Fibroblast of upper back skin (primary cell): ENCODE results near the gene ZMYM5.
"Not testable (repeated sequence)": the region's sequence is repeated elsewhere in the genome, so short reads cannot be mapped to it uniquely, and the experiment has no call there.

Source experiments
- DNase-seq: peaks from one replicate; pipeline ENCODE4 v3.0.0-alpha.2; 2013

The ZMYM5 gene

DNA sequence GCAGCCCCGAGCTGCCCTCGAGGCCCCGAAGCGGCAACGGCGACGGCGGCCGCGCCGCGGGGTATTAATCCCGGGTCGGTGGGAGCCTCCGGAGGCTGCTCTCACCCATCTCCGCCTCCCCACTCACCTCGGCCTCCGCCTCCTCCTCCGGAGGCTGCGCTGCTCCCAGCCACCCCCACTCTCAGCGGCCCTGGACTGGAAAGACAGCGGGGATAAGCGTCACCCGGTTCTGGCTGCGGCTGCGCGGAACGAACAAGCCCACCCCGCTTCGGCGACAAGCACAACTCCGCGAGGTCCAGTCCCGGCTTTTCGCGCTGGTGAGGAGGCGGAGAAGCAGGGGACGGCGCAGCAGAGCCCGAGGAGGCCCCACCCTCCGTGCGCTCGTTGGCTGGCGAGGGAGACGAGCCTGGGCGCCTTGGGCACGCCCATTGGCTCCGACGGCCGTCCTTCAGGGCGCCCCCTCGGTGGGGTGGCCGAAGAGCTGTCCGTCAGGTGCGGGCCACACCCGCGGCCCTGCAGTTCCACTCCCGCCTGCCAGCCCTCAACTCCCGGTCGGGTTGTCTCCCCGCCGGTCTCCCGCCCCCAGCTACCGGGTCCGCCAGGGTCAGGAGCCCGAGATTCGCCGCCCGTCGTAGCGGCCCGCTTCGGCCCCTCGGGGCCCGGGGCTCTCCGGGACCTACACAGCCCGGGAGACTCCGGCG lies at the start of gene ZMYM5:
ZMYM5 (minus strand) TSS at position 327 of the 701 bp plus-strand sequence. CDS start 11,469 bp downstream, outside the sequence.
- DNase-seq, result peak; percentile 99

DNA sequence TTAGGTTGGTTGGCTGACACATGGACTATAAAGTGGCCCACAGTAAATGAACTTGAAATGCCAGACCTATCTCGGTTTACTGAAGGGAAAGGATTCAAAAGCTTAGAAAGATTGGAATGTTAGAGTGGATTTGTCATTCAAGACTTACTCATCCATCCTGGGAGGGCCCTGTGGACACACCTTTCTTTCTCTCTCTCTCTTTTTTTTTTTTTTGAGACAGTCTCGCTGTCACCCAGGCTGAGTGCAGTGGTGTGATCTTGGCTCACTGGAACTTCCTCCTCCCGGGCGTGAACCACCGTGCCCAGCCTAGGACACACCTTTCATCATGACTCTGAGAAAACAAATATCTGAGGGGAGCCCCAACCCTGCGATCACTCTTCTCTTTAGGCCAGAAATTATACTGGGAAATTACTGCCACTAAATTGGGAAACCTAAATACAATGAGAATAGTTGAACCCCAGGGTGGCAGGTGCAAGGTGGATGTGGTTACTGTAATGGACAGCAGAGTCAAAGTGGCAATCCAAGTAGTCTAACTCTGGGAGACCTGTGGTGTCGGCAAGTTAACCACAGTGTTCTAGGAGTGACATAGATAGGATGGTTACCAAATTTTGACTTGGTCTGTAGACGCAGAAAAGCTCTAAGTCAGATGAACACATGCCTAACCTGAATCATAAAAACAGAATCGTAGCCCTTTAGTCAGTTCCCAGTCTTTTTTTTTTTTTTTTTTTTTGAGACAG lies 47.1 kb upstream of the ZMYM5 start:
- peak; percentile 11 for DNase-seq

DNA sequence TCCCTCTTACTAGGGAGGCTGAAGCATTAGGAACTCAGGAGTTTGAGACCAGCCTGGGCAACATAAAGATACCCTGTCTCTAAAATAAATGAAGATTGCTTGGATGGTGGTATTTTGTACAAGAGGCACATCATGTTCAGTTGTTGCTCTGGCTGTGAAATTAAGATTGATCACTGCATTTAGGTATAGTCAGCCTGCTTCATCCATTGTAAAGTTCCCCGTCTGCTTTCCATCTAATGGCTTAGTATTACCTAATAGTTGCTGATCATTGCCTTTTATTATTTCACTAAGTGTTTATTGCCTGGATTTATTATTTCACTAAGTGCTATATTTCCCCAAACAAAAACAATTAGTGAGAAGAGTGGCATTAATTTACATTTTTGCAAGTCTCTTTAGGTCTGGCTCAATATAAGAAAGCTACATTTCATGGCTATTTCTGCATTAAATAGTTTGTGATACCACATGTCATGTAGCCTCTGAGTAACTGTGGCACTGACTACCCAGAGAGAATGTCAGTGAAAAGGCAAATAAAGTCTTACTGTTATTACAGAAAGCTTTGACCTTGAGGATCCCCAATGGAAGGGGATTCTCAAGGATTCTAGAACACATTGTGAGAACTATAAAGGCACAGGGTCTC lies 45.0 kb upstream of the ZMYM5 start:
- DNase-seq, result no peak

DNA sequence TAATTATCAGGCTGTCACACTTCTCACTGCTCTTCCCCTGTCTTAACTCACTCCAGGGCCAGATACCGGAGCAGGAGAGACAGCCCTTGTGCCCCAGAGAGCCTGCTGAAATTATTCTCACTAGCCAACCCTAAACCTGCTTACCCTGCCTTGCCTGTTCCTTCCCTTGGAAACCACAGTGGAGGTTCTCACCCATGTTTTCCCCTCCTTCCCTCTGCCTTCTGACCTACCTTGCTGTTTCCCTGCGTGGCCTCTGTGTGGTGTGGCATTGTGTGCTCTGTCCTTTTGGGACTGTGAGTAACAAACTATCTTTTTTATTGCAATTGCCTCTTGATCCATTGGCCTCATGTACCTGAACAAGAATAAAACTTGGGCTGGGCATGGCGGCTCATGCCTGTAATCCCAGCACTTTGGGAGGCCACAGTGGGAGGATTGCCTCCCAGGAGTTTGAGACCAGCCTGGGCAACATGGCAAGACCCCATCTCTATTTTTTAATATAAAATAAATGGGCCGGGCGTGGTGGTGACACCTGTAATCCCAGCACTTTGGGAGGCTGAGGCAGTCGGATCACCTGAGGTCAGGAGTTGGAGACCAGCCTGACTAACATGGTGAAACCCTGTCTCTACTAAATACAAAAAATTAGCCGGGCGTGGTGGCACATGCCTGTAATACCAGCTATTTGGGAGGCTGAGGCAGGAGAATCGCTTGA lies 42.2 kb upstream of the ZMYM5 start:
- DNase-seq, result not testable (repeated sequence)

DNA sequence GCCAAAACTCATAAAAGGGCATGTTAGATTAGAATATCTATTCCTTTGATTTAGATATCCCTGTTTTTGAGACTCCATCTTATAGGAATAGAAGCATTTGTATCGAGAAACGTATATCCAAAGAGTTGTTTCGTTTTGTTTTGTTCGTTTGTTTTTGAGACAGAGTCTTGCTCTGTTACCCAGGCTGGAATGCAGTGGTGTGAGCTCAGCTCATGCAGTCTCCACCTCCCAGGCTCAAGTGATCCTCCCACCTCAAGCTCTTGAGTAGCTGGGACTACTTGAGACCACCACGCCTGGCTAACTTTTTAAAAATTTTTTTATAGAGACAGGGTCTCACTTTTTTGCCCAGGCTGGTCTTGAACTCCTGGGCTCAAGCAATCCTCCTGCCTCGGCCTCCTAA lies 26.6 kb upstream of the ZMYM5 start:
- no peak for DNase-seq

DNA sequence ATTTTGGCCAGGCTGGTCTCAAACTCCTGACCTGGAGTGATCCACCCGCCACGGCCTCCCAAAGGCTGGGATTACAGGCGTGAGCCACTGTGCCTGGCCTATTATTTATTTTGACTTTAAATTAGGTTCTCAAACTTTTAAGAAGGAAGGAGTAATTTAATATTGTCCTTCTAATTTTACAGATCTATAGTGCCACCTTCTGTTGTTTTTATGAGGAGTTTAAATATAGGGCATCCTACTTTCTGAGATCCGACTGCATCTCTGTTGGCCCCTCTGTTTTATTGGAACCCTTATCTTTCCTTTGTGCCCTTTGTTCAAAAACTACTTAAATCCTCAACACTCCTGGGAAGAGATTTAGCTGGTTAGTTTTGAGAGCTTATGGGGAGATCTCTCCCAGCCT lies 25.4 kb upstream of the ZMYM5 start:
- peak; percentile 13 for DNase-seq

DNA sequence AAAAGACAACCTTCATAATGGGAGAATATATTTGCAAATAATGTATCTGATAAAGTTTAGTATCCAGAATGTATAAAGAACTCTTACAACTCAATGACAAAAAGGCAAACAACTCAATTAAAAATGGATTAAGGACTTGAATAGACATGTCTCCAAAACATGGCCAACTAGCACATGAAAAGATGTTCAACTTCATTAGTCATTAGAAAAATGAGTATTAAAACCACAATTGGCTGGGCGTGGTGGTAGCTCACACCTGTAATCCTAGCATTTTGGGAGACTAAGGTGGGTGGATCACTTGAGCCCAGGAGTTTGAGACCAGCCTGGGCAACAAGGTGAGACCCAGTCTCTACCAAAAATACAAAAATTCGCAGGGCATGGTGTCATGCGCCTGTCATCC lies 18.8 kb upstream of the ZMYM5 start:
- DNase-seq, result no peak

DNA sequence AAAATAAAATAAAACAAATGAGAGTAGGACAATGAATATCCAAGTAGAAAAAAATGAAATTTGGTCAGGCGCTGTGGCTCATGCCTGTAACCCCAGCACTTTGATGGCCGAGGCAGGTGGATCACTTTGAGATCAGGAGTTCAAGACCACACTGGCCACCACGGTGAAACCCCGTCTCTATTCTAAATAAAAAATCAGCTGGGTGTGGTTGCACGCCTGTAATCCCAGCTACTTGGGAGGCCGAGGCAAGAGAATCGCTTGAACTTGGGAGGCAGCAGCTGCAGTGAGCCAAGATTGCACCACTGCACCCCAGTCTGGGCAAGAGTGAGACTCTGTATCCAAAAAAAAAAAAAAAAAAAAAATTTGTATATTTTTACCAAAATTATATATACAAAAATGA lies 18.2 kb upstream of the ZMYM5 start:
- no peak for DNase-seq

DNA sequence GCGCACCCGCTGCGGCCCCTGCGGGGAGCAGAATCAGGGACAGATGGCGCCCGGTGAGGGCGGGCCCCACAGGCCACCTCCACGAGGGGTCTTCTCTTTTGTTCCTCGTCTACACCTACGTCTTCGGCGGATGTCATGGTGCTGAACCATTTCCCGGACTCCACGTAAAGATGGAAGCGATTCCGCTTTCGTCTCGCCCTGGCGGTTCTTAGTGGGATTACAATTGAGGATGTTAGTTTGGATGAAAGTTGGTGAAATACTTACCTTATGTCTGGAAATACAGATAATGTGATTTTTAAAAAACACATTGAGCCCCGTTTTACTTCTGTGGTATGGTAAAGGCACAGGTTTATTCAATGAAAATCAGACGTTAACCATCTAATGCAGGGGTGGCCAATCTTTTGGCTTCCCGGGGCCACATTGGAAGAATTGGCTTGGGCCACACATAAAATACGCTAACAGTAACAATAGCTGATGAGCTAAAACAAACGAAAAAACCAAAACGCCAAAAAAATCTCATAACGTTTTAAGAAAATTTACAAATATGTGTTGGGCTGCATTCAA lies 1.4 kb upstream of the ZMYM5 start:
- DNase-seq, result peak; percentile 69

DNA sequence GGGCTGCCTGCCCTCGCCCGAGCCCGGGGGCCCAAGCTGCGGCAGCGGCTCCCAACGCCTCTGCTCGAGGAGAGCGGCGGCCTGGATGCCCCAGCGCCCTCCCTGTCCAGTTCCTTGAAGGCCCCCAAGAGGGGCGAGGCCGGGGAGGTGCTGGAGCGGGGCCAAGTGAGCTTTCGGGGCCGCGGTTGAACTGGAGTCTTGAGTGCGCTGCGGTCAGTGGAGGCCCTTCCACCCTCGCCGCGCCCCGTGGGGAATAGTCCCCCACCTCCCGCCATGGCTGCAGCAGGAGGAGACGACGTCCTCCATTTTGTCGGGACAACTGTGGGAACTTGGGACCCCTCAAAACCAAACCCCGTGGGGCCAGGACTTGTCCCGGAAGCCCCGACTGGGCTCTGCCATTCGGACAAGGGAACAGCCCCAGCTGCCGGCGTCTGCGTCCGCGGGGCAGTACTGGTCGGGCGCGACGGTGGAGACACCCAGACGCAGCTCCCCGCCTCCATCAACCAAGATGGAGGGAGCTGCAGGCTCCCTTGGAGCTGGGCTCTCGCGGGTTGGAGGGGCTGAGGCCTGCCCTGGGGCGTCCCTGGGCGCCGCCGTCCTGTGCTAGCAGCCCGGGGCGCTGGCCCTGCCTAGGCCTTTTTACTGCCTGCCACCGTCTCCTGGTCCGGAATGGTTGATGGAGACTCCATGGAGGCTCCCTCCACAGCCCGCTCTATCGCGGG lies 736 bp upstream of the ZMYM5 start:
- peak; percentile 70 for DNase-seq

DNA sequence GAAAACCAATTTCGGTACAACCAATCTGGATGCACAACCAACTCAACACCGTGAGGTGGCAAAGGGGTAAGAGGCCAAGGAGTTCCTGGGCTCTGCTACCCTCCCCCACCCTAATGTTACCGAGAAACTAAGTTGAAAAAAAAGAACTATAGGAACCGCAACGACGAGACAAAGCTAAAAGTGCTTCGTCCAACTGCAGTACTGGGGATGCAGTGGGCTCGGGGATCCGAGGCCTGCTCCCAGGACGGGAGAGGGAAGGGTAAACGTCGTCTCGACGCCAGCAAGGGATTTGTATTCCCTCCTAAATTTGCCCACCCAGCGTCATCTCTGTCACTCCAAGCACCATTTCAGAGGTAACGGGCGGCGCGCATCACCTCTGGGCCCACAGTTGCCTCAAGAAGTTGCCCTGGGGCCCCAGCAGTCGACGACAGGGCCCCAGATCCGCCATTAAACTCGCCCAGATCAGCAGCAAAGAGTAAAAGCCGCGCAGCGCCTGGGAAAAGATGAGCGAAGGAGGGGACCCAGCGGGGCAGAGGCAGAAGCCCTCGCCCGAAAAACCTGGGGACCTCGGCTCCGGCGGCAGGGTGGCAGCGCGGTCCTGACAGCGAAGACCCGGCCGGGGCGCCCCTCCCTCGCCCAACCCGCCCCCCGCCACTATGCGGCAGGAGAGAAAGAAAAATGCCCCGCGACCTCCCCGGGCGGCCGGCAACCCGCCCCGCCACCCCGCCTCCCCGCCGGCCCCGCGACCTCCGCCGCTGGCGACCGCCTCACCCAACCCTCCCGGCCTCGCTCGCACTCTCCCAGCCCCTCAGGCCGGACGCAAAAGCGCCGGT lies 752 bp downstream of the ZMYM5 start:
- DNase-seq, result peak; percentile 14

DNA sequence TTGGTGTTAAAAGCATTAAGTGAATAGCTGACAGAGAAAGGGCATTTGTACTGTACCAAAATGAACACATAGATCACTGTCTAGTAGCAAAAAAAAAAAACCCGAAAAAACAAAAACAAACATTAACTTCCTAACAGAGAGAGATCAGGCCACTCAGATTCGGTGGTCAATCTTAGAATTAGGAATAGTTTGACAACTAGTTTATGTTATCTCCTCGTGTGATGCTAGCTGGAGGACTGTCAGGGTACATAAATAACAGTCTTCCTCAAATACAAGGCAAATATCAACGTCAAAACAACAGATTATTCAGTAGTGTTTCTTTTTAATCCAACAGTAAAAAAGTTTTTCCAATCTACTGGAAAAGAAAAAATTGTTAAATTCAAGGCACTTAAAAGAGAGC lies 1.7 kb downstream of the ZMYM5 start:
- DNase-seq, result no peak

DNA sequence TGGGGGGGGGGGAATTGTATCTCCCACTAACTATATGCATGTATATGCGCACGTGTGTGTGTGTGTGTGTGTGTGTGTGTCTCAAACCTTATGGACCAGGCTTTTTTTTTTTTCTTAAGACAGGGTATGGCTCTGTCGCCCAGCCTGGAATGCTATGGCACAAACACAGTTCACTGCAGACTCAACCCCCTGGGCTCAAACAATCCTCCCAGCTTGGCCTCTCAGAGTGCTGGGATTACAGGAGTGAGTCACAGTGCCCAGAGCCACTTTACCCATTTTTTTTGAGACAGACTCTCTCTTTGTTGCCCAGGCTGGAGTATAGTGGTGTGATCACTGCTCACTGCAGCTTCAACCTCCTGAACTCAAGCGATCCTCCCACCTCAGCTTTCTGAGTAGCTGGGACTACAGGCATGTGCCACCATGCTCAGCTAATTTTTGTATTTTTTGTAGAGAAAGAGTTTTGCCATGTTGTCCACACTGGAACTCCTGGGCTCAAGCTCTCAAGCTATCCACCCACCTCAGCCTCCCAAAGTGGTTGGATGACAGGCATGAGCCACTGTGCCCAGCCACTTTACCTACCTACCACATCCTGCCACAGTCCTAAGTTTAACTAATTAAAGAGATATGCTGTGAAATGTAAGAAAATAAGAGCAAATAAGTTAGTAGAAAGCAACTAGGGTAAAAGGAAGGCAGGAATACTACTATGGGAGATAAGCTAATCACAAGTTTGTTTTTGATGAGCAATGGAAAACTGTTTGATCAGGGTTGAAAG lies 2.4 kb downstream of the ZMYM5 start:
- DNase-seq, result peak; percentile 55

DNA sequence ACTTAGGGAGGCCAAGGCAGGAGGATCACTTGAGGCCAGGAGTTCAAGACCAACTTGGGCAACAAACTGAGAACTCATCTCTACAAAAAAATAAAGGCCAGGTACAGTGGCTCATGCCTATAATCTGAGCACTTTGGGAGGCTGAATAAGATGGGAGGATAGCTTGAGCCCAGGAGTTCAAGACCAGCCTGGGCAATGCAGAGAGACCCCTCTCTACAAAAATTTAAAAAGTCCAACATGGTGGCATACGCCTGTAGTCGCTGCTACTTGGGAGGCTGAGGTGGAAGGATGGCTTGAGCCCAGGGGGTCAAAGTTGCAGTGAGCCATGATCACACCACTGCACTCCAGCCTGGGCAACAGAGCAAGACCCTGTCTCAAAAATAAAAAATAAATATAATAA lies 5.8 kb downstream of the ZMYM5 start:
- DNase-seq, result not testable (repeated sequence)

DNA sequence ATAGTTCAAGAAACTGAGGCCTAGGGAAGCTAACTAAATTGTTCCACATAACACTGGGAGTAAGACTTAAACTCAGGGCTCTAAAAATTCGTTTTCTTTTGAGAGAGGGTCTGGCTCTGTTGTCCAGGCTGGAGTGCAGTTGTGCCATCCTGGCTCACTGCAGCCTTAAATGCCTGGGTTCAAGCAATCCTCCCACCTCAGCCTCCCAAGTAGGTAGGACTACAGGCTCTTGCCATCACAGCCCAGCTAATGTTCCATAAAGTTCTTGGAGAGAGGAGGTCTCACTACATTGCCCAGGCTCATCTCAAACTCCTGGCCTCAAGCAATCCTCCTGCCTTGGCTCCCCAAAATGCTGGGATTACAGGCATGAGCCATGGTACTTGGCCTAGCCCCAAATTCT lies 10.7 kb downstream of the ZMYM5 start:
- no peak for DNase-seq

DNA sequence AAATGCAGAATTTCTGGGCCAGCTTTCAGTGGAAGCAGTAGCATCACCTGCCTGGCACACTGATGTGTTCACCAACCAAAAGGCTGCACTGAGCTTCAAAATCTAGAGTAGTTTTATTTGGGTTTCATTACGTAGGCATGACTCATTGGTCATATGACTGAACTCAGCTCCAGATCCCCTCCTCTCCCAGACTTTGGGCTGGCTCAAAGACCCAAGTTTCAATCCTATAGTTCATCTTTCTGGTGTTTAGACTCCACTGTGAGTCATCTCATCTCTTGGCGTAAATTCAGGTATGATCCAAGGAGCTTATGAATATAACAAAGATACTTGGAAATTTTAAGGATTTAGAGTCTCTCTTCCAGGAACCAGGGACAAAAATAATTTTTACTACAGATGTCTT lies 17.7 kb downstream of the ZMYM5 start:
- peak; percentile 98 for DNase-seq

DNA sequence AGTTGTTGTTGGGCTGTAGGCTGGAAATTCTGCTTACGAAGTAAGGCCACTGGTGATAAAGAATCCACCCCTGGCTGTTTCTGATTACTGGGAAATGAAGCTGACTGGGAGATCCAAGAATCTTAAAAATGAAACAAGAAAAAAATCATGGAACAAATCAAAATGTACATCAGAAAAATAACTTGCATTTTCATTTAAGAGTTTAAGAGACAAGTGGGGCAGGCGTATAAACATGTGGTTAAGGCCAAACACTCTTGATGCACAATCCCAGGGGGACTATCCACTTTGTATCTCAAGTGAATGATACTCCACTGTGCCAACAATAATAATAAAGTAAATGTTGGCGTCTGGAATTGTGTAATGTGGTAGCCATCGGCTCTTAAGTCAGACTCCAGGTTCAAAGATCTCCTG lies 24.6 kb downstream of the ZMYM5 start:
- DNase-seq, result peak; percentile 84

DNA sequence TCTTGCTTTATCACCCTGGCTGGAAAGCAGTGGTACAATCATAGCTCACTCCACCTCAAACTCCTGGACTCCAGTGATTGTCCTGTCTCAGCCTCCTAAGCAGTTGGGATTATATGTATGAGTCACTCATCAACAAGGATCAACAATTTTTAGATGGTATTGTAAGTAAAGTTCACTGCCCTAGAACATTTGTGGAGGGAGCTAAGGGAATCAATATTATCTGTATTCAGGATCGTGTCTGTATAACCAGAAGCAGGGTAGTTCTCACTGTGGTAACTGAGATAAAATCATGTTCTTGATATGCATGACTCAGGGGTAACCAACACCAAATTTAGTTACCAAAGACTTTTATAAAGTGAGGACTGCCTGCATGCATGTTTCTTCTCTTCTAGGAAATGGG lies 27.0 kb downstream of the ZMYM5 start:
- DNase-seq, result no peak

DNA sequence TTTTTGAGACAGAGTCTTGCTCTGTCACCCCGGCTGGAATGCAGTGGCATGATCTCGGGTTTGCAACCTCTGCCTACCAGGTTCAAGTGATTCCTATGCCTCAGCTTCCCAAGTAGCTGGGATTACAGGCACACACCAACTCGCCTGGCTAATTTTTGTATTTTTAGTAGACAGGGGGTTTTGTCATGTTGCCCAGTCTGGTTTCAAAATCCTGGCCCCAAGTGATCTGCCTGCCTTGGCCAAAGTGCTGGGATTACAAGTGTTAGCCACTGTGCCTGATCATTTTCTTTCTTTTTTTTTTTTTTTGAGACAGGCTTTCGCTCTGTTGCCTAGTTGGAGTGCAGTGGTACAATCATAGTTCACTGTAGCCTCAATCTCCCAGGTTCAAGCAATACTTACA lies 28.7 kb downstream of the ZMYM5 start:
- no peak for DNase-seq

DNA sequence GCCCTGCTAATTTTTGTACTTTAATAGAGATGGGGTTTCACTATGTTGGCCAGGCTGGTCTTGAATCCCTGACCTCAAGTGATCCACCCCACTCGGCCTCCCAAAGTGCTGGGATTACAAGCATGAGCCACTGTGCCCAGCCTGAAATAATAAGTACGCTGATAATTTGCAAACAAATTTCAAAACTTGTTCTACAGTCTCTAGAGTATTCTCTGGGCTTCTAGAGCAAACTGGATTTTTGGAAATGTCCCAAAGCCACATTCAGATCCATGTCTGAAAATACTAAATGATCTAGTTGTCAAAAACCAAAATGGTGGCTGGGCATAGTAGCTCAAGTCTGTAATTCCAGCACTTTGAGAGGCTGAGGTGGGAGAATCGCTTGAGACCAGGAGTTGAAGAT lies 40.8 kb downstream of the ZMYM5 start:
- no peak for DNase-seq
